Liver (tissue), 3 donors: ENCODE data around the gene PLCD1.

Experiments
- EGR1 ChIP-seq, 2 donors: IDR thresholded peaks; 2 replicates each; pipeline ENCODE4 v1.6.1; 2016 to 2018; ENCODE audit warnings: antibody characterized with exemption in 2 of 2, low read depth in 2 of 2
- GABPA ChIP-seq, 2 donors: IDR thresholded peaks in 1 of 2; conservative IDR thresholded peaks in 1 of 2; 2 replicates each; pipeline ENCODE4 v1.6.1; 2016; ENCODE audit warnings: antibody characterized with exemption in 2 of 2, mild to moderate bottlenecking in 1 of 2, moderate library complexity in 1 of 2
- JUND ChIP-seq, 2 donors: IDR thresholded peaks; 2 replicates each; pipeline ENCODE4 v1.6.1; 2016; ENCODE audit warnings: antibody characterized with exemption in 2 of 2
- RAD21 ChIP-seq, 2 donors: IDR thresholded peaks; 2 replicates each; pipeline ENCODE4 v1.6.1; 2016; ENCODE audit warnings: antibody characterized with exemption in 2 of 2, mild to moderate bottlenecking in 2 of 2
- YY1 ChIP-seq: IDR thresholded peaks from 2 replicates; pipeline ENCODE4 v1.6.1; 2016; ENCODE audit warnings: antibody characterized with exemption, mild to moderate bottlenecking
- TF ChIP-seq, protein P1 (sequence below): fragments of 150-350 bp; IDR thresholded peaks from 2 replicates; pipeline ENCODE4 v1.5.1; 2017; ENCODE audit warnings: improper control_type of control experiment, low read depth, low read length; ENCODE audit not compliant: missing input control
- TF ChIP-seq, protein P2 (sequence below): IDR thresholded peaks from 2 replicates; pipeline ENCODE4 v1.6.1; 2016; ENCODE audit warnings: antibody characterized with exemption
- donor health status: healthy.
- donor health status: healthy.

DNA sequence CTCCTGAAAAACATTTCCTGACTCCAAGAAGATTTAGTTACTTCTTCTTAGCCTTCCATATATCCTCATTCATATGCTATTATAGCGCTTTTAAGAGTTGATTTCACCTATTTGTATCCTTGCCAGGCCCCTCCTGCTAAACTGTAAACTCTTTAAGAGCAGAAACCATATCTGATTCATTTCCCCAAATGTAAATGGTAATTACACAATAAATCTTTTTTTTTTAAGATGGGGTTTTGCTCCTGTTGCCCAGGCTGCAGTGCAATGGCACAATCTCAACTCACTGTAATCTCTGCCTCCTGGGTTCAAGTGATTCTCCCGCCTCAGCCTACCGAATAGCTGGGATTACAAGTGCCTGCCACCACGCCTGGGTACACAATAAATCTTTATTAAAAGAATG, 14.0 kb upstream of the PLCD1 start:
- TF ChIP-seq, protein P1, sequence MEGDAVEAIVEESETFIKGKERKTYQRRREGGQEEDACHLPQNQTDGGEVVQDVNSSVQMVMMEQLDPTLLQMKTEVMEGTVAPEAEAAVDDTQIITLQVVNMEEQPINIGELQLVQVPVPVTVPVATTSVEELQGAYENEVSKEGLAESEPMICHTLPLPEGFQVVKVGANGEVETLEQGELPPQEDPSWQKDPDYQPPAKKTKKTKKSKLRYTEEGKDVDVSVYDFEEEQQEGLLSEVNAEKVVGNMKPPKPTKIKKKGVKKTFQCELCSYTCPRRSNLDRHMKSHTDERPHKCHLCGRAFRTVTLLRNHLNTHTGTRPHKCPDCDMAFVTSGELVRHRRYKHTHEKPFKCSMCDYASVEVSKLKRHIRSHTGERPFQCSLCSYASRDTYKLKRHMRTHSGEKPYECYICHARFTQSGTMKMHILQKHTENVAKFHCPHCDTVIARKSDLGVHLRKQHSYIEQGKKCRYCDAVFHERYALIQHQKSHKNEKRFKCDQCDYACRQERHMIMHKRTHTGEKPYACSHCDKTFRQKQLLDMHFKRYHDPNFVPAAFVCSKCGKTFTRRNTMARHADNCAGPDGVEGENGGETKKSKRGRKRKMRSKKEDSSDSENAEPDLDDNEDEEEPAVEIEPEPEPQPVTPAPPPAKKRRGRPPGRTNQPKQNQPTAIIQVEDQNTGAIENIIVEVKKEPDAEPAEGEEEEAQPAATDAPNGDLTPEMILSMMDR = no peak
- TF ChIP-seq, protein P2, sequence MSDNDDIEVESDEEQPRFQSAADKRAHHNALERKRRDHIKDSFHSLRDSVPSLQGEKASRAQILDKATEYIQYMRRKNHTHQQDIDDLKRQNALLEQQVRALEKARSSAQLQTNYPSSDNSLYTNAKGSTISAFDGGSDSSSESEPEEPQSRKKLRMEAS = no peak
- TF ChIP-seq YY1 (no peak), RAD21 (IDR thresholded peaks at IDR 0.05) (no peak), GABPA (IDR thresholded peaks at IDR 0.05 in 1 of 2, conservative IDR thresholded peaks at IDR 0.05 in 1 of 2) (no peak), EGR1 (IDR thresholded peaks at IDR 0.05; ENCODE audit: low read depth in 2 of 2) (no peak), JUND (IDR thresholded peaks at IDR 0.05) (no peak)
